GM21526 (cell line): ENCODE measurements around the gene ACTR1A.
A peak's percentile ranks its signal among the peaks of the same experiment; 100 is the strongest.
"Not testable (repeated sequence)": the region's sequence is repeated elsewhere in the genome, so short reads cannot be mapped to it uniquely, and the experiment has no call there.

ENCODE experiments used
- ATAC-seq: cut with Tn5 transposase; IDR thresholded peaks from one replicate; pipeline ENCODE4 v1.9.1; 2021; ENCODE audit warnings: moderate library complexity; ENCODE audit not compliant: unreplicated experiment, low FRiP score

Gene ACTR1A

GRCh38 chr10:102457591-102458150, 44.8 kb downstream of the ACTR1A start:
- no peak for ATAC-seq

GRCh38 chr10:102455893-102456471, 46.5 kb downstream of the ACTR1A start:
- ATAC-seq: no peak

- ATAC-seq: not testable (repeated sequence)
These were observed 47.6 kb downstream of the ACTR1A start for GRCh38 chr10:102454662-102455487.

- ATAC-seq: no peak
These were observed 49.0 kb downstream of the ACTR1A start for GRCh38 chr10:102453502-102453901.

- ATAC-seq: no peak
These were observed 49.7 kb downstream of the ACTR1A start for GRCh38 chr10:102452672-102453340.

- no peak for ATAC-seq
These were observed 51.2 kb downstream of the ACTR1A start, which contains the start of gene C10orf95 for GRCh38 chr10:102451105-102451969. Gene C10orf95 (minus strand): TSS chr10:102451543. CDS start chr10:102451093, 450 bp downstream.

GRCh38 chr10:102450374-102451104, 52.0 kb downstream of the ACTR1A start:
- ATAC-seq: peak; percentile 66

- ATAC-seq: no peak
These were observed 52.5 kb downstream of the ACTR1A start for GRCh38 chr10:102450124-102450373.

- ATAC-seq: peak; percentile 46
These were observed 53.0 kb downstream of the ACTR1A start for GRCh38 chr10:102449321-102450123.

- no peak for ATAC-seq
These were observed 57.7 kb downstream of the ACTR1A start for GRCh38 chr10:102444851-102445250.

- ATAC-seq: no peak
These were observed 64.1 kb downstream of the ACTR1A start for GRCh38 chr10:102438374-102438773.

- ATAC-seq: no peak
These were observed 65.0 kb downstream of the ACTR1A start for GRCh38 chr10:102437515-102437914.

- ATAC-seq: no peak
These were observed 66.2 kb downstream of the ACTR1A start for GRCh38 chr10:102436312-102436711.

- no peak for ATAC-seq
These were observed 66.8 kb downstream of the ACTR1A start for GRCh38 chr10:102435529-102436233.

GRCh38 chr10:102435133-102435497, 67.4 kb downstream of the ACTR1A start:
- no peak for ATAC-seq

- no peak for ATAC-seq
These were observed 67.9 kb downstream of the ACTR1A start for GRCh38 chr10:102434394-102435132.

- no peak for ATAC-seq
These were observed 68.9 kb downstream of the ACTR1A start for GRCh38 chr10:102433619-102434046.
